GM19324 (cell line): ENCODE results near the gene TXLNA.

Experiments
- ATAC-seq: cut with Tn5 transposase; IDR thresholded peaks from one replicate; pipeline ENCODE4 v1.9.1; 2021; ENCODE audit warnings: mild to moderate bottlenecking, moderate library complexity; ENCODE audit not compliant: unreplicated experiment, low FRiP score

The TXLNA gene

GRCh38 chr1:32208469-32208868, 29.0 kb downstream of the TXLNA start:
- ATAC-seq: no peak

- no peak for ATAC-seq
Measured at GRCh38 chr1:32208891-32209328, 29.4 kb downstream of the TXLNA start, which contains the start of gene DCDC2B. DCDC2B (plus strand) TSS chr1:32209089; CDS start chr1:32209094, 5 bp downstream.

GRCh38 chr1:32215629-32216480, 36.4 kb downstream of the TXLNA start:
- no peak for ATAC-seq

GRCh38 chr1:32216566-32216965, 37.1 kb downstream of the TXLNA start:
- ATAC-seq: no peak

- ATAC-seq: no peak
Measured at GRCh38 chr1:32219022-32219421, 39.5 kb downstream of the TXLNA start.

- ATAC-seq: no peak
Measured at GRCh38 chr1:32220746-32221580, 41.5 kb downstream of the TXLNA start.

GRCh38 chr1:32221581-32221979, 42.1 kb downstream of the TXLNA start:
- ATAC-seq: no peak

GRCh38 chr1:32221980-32222755, 42.7 kb downstream of the TXLNA start, which contains the start of the genes EIF3I and TMEM234:
EIF3I (plus strand) TSS chr1:32222407; CDS start chr1:32222442, 35 bp downstream.
TMEM234 (minus strand) TSS chr1:32222353; CDS start chr1:32222322, 31 bp downstream.
- ATAC-seq: peak; percentile 89

- no peak for ATAC-seq
Measured at GRCh38 chr1:32223683-32224082, 44.2 kb downstream of the TXLNA start.

GRCh38 chr1:32224285-32224684, 44.8 kb downstream of the TXLNA start:
- ATAC-seq: no peak

- ATAC-seq: no peak
Measured at GRCh38 chr1:32228771-32229170, 49.3 kb downstream of the TXLNA start.

- ATAC-seq: no peak
Measured at GRCh38 chr1:32231843-32232432, 52.5 kb downstream of the TXLNA start.

- ATAC-seq: no peak
Measured at GRCh38 chr1:32232558-32233304, 53.3 kb downstream of the TXLNA start.

- ATAC-seq: no peak
Measured at GRCh38 chr1:32234792-32235191, 55.3 kb downstream of the TXLNA start.

GRCh38 chr1:32239337-32239736, 59.9 kb downstream of the TXLNA start:
- no peak for ATAC-seq

- no peak for ATAC-seq
Measured at GRCh38 chr1:32239790-32240139, 60.3 kb downstream of the TXLNA start.

- peak; percentile 25 for ATAC-seq
Measured at GRCh38 chr1:32240140-32240951, 60.9 kb downstream of the TXLNA start.

GRCh38 chr1:32241001-32241763, 61.7 kb downstream of the TXLNA start:
- ATAC-seq: peak; percentile 43
